ENCODE results near the gene CAP2.
"Not testable (repeated sequence)": the region's sequence is repeated elsewhere in the genome, so short reads cannot be mapped to it uniquely, and the experiment has no call there.

CAP2 gene

DNA sequence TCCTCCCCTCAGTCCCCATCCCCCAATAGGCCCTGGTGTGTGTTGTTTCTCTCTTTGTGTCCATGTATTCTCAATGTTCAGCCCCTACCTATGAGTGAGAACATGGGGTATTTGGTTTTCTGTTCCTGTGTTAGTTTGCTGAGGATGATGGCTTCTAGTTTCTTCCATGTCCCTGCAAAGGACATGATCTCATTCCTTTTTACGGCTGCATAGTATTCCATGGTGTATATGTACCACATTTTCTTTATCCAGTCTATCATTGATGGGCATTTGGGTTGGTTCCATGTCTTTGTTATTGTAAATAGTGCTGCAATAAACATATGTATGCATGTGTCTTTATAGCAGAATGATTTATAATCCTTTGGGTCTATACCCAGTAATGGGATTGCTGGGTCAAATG lies 21.0 kb downstream of the CAP2 start:
- not testable (repeated sequence) for ATAC-seq (ENCODE audit: low read depth); H3K27ac Mint-ChIP-seq; DNase-seq (ENCODE audit: low spot score in 2 of 2); H3K4me1 Mint-ChIP-seq; H3K27me3 Mint-ChIP-seq; H3K4me3 Mint-ChIP-seq; H3K36me3 Mint-ChIP-seq
- peaks cover 10% of the 10 kb centered on the region for H3K9me3 Mint-ChIP-seq

DNA sequence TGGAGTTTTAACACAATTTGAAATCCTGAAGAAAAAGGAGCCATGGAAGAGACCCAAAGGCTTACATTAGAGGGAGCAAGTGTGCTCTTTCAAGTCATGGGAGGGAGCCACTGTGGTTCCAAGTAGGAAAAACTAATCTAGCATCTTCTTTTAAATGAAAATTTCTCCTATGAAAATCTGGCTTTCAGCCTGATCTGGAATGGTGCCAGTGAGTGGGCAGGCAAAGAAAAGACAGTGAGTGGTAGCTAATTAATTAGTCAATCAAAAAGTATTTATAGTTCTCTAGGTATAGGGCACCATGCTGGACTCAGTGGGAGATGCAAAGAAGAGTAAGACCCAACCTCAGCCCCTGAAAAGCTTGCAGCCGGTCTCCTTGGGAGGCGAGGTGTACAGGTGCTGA lies 21.9 kb downstream of the CAP2 start:
- ATAC-seq (ENCODE audit: low read depth) (no peak), DNase-seq (ENCODE audit: low spot score in 2 of 2) (no peak)
- Mint-ChIP-seq H3K4me1 (no peaks in the 10 kb centered on the region), H3K4me3 (no peak overlapping the region), H3K36me3 (no peaks in the 10 kb centered on the region), H3K27ac (no peak overlapping the region), H3K27me3 (peaks cover 3% of the 10 kb centered on the region), H3K9me3 (peaks cover 5% of the 10 kb centered on the region)

DNA sequence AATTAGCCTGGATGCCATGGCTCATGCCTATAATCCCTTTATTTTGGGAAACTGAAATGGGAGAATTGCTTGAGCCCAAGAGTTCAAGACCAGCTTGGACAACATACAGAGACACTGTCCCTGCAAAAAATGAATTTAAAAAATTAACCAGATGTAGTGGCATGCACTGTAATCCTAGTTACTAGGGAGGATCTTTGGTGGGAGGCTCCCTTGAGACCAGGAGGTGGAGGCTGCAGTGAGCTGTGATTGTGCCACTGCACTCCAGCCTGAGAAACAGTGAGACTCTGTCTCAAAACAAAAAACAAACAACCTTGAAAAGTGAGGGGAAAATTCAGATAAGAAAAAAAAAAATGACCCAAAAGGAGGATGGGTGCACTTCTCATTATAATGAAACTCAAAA lies 23.4 kb downstream of the CAP2 start:
- Mint-ChIP-seq H3K4me1 (no peaks in the 10 kb centered on the region), H3K27me3 (peaks cover 3% of the 10 kb centered on the region)

DNA sequence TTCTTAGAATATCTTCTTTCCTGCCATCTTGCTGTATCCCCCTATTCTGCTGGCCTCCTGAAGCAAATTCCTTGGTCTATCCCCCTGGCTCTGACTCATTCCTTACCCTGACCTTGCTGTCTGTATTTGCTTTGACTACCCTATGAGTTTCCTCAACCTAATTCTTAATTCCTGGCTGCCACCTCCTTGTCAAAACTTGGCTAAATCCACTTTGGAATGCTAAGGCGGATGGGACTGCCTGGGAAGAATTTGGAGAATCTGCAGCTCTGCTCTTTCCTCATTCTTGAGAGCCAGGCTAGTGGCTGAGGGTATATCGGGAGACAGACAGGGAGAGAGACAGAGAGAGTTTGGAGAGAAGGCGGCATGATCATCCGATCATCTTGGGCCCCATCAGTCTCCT lies 24.4 kb downstream of the CAP2 start:
- ATAC-seq (ENCODE audit: low read depth): no peak
- peaks cover 3% of the 10 kb centered on the region for H3K27me3 Mint-ChIP-seq
- H3K4me3 Mint-ChIP-seq: no peak overlapping the region
- H3K27ac Mint-ChIP-seq: no peak overlapping the region
- no peaks in the 10 kb centered on the region for H3K4me1 Mint-ChIP-seq
- no peaks in the 10 kb centered on the region for H3K36me3 Mint-ChIP-seq
- no peak for DNase-seq (ENCODE audit: low spot score in 2 of 2)
- peaks cover 5% of the 10 kb centered on the region for H3K9me3 Mint-ChIP-seq

More for the DNA sequence above, 23.4 kb downstream of the CAP2 start:
- H3K9me3 Mint-ChIP-seq: peaks cover 5% of the 10 kb centered on the region
- H3K27ac Mint-ChIP-seq: no peak overlapping the region
- H3K4me3 Mint-ChIP-seq: no peak overlapping the region
- DNase-seq (ENCODE audit: low spot score in 2 of 2): no peak
- no peak for ATAC-seq (ENCODE audit: low read depth)
- H3K36me3 Mint-ChIP-seq: no peaks in the 10 kb centered on the region

DNA sequence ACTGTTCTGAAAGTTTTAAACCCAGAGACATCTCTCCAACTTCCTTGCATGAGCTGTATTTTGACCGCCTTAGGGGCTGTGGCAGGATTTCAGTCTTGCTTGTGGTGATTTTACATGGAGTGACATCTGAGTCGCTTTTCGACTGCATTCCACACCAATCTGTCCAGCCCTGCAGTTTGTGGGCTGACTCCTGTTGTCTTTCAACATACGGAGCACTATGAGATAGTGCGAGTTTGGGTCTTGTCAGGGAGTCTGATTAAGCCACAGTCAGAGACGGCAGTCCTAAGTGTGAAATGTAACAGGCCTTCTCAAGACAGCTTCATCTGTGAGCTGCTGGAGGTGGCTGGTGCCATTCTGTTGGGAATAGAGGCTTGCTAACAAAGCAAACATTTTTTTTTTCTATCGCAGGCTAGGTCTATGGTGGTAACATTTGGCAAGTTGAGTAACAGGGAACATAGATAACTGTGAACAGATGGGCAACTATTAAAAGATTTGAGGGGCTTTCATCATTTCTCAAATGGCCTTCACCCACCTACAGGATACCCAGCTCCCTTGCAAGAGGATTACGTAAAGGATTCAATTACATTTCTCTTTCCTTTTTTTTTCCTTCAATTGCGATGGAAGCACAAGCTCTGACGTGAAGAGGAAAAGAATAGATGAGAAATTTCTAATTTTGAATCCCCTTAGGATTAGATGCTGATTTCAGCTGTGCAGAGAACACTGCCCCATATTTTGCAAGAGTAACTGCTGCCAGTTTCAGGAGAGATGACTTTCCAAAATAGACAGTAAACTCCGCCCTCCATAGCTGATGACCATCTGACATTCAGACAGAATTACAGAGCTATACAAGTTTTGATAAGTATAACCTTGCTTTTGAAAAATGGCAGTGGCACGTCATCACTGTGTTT lies 25.1 kb downstream of the CAP2 start:
- Mint-ChIP-seq H3K4me1 (no peaks in the 10 kb centered on the region), H3K27me3 (peaks cover 3% of the 10 kb centered on the region), H3K27ac (no peak overlapping the region), H3K4me3 (no peak overlapping the region), H3K36me3 (no peaks in the 10 kb centered on the region), H3K9me3 (peaks cover 5% of the 10 kb centered on the region)
- no peak for ATAC-seq (ENCODE audit: low read depth)
- DNase-seq (ENCODE audit: low spot score in 2 of 2): no peak

DNA sequence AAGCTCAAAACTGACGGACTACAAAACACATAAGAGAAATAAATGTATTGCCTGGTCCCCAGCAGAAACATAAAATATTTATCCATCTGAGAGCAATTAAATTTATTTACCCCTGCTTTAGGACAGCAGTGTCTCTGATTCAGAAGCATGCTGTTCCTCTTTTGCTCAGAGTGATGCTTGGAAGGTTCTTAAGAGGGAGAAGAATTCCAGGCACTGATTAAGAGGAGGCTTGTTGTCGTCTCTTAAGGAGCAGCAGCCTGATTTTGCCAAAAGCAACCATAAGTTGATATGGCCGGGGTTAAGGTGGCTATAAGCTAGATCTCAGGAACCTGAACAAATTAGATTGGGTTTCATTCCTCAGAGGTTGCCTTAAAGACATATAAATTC lies 25.8 kb downstream of the CAP2 start:
- Mint-ChIP-seq H3K27ac (no peak overlapping the region), H3K4me3 (no peak overlapping the region), H3K36me3 (no peaks in the 10 kb centered on the region), H3K27me3 (peaks cover 3% of the 10 kb centered on the region), H3K4me1 (no peaks in the 10 kb centered on the region), H3K9me3 (peaks cover 5% of the 10 kb centered on the region)
- no peak for ATAC-seq (ENCODE audit: low read depth)
- no peak for DNase-seq (ENCODE audit: low spot score in 2 of 2)

DNA sequence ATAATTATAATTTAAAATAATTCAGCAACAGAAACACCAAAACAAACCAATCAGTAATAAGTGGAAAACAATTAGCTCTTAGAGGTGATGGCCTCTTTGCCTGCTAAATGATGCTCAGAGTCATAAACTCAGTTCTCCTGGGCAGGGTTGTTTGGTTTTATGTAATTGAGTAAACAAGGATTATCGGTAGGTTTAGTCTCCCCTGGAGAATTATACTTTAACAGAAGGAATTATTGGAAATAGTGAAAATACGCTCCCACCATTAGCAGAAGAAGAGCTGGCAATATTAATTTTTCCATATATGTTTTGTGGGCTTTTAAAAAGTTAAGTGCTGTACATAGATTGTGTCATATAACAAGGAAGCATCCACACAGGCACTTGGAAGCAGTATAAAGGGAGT lies 27.0 kb downstream of the CAP2 start:
- H3K36me3 Mint-ChIP-seq: no peaks in the 10 kb centered on the region
- H3K9me3 Mint-ChIP-seq: peaks cover 3% of the 10 kb centered on the region
- peaks cover 3% of the 10 kb centered on the region for H3K27me3 Mint-ChIP-seq
- ATAC-seq (ENCODE audit: low read depth): no peak
- H3K4me1 Mint-ChIP-seq: no peaks in the 10 kb centered on the region
- H3K27ac Mint-ChIP-seq: no peak overlapping the region
- H3K4me3 Mint-ChIP-seq: no peak overlapping the region
- DNase-seq (ENCODE audit: low spot score in 2 of 2): no peak

DNA sequence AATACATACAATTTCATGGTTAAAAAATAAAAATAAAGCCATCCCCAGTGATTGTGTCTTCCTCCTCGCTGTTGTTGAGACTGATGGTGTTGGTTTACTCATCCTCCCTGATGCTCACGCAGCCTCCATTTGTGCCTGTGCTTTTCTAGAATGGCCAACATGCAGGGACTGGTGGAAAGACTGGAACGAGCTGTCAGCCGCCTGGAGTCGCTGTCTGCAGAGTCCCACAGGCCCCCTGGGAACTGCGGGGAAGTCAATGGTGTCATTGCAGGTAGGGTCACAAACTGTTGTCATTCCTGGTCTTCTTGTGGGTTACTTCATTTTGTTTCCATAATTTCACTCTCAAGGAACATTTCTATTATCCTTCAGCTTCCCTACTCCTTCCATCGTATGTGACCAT lies 28.0 kb downstream of the CAP2 start:
- H3K27me3 Mint-ChIP-seq: peaks cover 3% of the 10 kb centered on the region

DNA sequence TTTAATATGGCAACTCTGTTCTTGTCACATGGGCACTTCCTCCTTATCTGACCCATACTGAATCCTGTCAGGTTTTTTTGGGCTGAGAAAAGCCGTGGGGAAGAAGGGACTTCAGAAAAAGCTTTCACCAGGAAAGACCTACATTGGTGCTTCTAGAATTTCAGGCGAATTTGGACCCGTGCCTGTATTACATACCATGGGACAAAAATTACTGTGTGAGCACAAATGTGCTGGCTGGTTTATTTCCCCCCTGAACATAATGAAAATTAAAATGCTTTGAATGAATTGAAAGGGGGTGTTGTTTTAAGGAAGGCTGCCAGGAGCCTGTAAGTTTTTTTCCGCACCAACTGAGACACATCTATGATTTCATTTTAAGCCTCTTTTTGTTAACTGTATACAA lies 29.6 kb downstream of the CAP2 start:
- no peak for DNase-seq (ENCODE audit: low spot score in 2 of 2)
- Mint-ChIP-seq H3K36me3 (no peaks in the 10 kb centered on the region), H3K9me3 (peaks cover 4% of the 10 kb centered on the region), H3K27me3 (peaks cover 2% of the 10 kb centered on the region), H3K4me1 (no peaks in the 10 kb centered on the region), H3K4me3 (no peak overlapping the region), H3K27ac (no peak overlapping the region)
- ATAC-seq (ENCODE audit: low read depth): no peak

More for the DNA sequence above, 28.0 kb downstream of the CAP2 start:
- H3K27ac Mint-ChIP-seq: no peak overlapping the region
- H3K9me3 Mint-ChIP-seq: peaks cover 3% of the 10 kb centered on the region
- no peak for DNase-seq (ENCODE audit: low spot score in 2 of 2)
- no peak for ATAC-seq (ENCODE audit: low read depth)
- H3K4me1 Mint-ChIP-seq: no peaks in the 10 kb centered on the region
- H3K4me3 Mint-ChIP-seq: no peak overlapping the region
- H3K36me3 Mint-ChIP-seq: no peaks in the 10 kb centered on the region

DNA sequence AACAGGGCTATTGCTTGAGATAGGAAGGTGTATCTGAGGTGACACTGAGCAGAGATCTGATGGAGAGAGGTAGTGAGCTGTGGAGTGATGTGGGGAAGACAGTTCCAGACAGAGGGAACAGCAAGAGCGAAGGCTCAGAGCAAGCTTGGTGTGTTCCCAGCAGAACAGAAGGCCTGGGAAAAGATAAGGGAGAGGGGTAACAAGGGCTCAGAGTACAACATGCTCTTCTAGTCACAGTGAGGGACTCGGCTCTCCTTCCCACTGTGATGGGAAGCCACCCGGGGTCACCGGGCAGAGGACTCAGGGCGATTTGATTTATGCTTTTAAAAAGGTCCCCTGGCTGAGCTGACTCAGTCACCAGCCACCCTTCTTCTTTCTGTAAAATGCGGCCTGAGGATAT lies 33.7 kb downstream of the CAP2 start:
- Mint-ChIP-seq H3K4me1 (no peaks in the 10 kb centered on the region), H3K36me3 (no peaks in the 10 kb centered on the region)

DNA sequence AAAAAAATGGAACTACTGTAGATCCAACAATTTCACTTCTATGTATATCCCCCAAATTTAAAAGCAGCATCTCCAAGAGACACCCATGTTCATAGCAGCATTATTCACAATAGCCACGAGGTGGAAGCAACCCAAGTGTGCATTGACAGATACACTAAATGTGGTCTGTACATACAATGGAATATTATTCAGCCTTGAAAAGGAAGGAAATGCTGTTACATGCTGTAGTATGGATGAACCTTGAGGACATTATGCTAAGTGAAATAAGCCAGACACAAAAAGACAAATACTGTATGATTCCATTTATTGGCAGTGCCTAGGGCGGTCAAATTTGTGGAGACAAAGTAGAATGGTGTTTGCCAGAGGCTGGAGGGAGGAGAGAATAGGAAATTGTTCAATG lies 34.2 kb downstream of the CAP2 start:
- H3K36me3 Mint-ChIP-seq: no peaks in the 10 kb centered on the region
- peaks cover 4% of the 10 kb centered on the region for H3K9me3 Mint-ChIP-seq
- no peak for DNase-seq (ENCODE audit: low spot score in 2 of 2)
- H3K27me3 Mint-ChIP-seq: peaks cover 3% of the 10 kb centered on the region
- H3K4me1 Mint-ChIP-seq: no peaks in the 10 kb centered on the region
- ATAC-seq (ENCODE audit: low read depth): no peak
- no peak overlapping the region for H3K4me3 Mint-ChIP-seq
- H3K27ac Mint-ChIP-seq: no peak overlapping the region

More for the DNA sequence above, 33.7 kb downstream of the CAP2 start:
- no peak overlapping the region for H3K27ac Mint-ChIP-seq
- ATAC-seq (ENCODE audit: low read depth) (no peak), DNase-seq (ENCODE audit: low spot score in 2 of 2) (no peak)
- no peak overlapping the region for H3K4me3 Mint-ChIP-seq
- H3K27me3 Mint-ChIP-seq: peaks cover 2% of the 10 kb centered on the region
- H3K9me3 Mint-ChIP-seq: peaks cover 4% of the 10 kb centered on the region

DNA sequence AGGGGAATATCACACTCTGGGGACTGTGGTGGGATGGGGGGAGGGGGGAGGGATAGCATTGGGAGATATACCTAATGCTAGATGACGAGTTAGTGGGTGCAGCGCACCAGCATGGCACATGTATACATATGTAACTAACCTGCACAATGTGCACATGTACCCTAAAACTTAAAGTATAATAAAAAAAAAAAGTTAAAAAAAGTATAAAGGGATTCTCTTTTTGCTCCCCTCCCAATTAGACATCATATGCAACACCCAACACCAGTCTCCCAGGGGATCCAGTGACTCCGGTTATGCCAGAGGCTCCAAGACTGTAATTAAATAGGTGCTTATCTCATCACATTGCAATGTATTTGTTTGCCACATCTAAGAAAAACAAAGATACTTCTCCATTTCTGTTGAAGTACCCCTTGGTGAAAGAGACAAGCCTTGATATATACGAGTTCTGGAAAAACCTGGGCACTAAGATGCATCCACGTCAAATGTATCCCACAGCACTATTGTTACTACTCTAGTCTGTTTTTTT lies 35.3 kb downstream of the CAP2 start:
- not testable (repeated sequence) for H3K9me3 Mint-ChIP-seq; ATAC-seq (ENCODE audit: low read depth); H3K27me3 Mint-ChIP-seq; DNase-seq (ENCODE audit: low spot score in 2 of 2); H3K27ac Mint-ChIP-seq; H3K4me3 Mint-ChIP-seq; H3K36me3 Mint-ChIP-seq; H3K4me1 Mint-ChIP-seq

DNA sequence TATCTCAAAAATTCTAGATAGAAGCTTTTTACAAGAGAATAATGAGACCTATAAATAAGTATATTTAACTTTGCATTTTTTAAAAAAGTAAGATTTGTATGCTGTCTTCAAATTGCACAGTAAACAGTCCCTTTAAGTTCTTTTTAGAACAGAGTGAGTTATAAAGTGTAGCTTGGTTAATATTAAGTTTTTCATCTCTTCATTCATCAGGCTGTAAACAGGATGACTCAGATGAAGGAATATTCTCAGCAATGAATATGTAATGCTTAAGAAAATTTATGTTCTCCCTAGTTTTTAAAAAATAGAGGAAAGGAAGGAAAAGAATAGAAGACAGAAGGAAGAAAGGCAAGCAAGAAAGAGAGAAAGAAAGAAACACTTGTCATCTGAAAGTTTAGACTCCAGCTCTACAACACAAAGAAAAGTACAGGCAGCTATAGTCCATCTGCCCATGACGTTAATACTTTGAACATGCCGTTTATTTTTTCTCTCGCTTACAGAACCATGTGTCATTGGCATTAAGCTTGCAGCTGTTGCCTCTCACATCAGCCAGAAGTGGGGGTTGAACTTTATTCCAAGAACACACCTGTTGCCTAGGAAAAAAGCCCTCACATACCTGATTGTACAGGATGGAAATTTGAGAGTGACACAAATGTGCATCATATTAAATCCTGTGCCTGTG lies 36.1 kb downstream of the CAP2 start:
- ATAC-seq (ENCODE audit: low read depth): no peak

DNA sequence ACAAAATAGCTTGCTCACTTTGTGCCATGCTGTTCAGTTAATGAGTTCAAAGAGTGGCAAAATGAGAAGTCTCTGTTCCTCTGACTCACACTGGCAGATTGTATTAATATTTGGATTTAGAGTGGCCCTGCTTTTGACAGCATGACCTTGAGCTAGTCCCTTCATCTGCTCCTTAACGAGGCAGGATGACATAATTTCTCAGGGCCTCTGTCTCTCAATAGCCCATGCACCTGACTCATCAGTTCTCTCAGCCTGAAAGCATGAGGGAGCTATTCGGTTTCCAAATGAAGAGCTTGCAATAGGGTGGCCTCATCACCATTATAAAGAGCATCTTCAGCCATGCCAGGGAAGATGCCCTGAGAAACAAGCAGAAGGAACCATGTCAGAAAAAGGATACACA lies 38.2 kb downstream of the CAP2 start:
- H3K9me3 Mint-ChIP-seq: peaks cover 4% of the 10 kb centered on the region
- H3K4me1 Mint-ChIP-seq: no peaks in the 10 kb centered on the region
- H3K4me3 Mint-ChIP-seq: no peak overlapping the region
- ATAC-seq (ENCODE audit: low read depth) (no peak), DNase-seq (ENCODE audit: low spot score in 2 of 2) (no peak)
- no peak overlapping the region for H3K27ac Mint-ChIP-seq
- H3K36me3 Mint-ChIP-seq: no peaks in the 10 kb centered on the region
- peaks cover 4% of the 10 kb centered on the region for H3K27me3 Mint-ChIP-seq

More for the DNA sequence above, 36.1 kb downstream of the CAP2 start:
- H3K27ac Mint-ChIP-seq: no peak overlapping the region
- no peaks in the 10 kb centered on the region for H3K36me3 Mint-ChIP-seq
- no peaks in the 10 kb centered on the region for H3K4me1 Mint-ChIP-seq
- H3K9me3 Mint-ChIP-seq: peaks cover 4% of the 10 kb centered on the region
- DNase-seq (ENCODE audit: low spot score in 2 of 2): no peak
- no peak overlapping the region for H3K4me3 Mint-ChIP-seq
- peaks cover 4% of the 10 kb centered on the region for H3K27me3 Mint-ChIP-seq
